Breast epithelium (tissue), 3 donors: Measurements from ENCODE around the gene HSF5.

Source experiments
- POLR2A ChIP-seq: fragments of 450-650 bp; IDR thresholded peaks from one replicate; pipeline ENCODE4 v1.6.1; 2016; ENCODE audit warnings: antibody characterized with exemption, mild to moderate bottlenecking, moderate library complexity
- POLR2AphosphoS5 ChIP-seq, 3 donors: sonication (generic); formaldehyde crosslinking; IDR thresholded peaks; one replicate each; pipeline ENCODE4 v1.6.1; 2017; ENCODE audit warnings: antibody characterized with exemption in 3 of 3
- TF ChIP-seq, protein P1 (sequence below), 3 donors: fragments of 450-650 bp; IDR thresholded peaks; one replicate each; pipeline ENCODE4 v1.5.1; 2016 to 2017; ENCODE audit warnings: antibody characterized with exemption in 3 of 3, mild to moderate bottlenecking in 3 of 3, moderate library complexity in 3 of 3

DNA sequence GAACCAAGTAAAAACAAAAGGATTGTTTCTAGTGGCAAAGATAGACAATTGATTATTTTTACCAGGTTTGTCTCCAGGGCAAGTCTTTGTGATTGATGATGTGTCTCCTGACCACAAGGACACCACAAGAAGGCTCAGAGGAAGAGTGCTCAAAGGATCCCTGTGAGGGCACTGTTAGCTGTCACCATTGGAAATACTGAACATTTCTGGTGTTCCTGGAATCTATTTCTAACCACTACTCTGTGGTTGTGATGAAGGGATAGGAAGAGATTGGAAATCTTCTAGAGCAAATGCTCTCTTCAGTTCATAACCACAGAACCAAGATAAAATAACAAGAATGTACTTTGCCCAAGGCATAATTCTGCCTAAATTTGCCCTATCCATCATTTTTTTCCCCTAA is 86.2 kb downstream of the HSF5 start:
- TF ChIP-seq POLR2A = no peak
- no peak for TF ChIP-seq POLR2AphosphoS5 (IDR thresholded peaks at IDR 0.05)
- TF ChIP-seq, protein P1, sequence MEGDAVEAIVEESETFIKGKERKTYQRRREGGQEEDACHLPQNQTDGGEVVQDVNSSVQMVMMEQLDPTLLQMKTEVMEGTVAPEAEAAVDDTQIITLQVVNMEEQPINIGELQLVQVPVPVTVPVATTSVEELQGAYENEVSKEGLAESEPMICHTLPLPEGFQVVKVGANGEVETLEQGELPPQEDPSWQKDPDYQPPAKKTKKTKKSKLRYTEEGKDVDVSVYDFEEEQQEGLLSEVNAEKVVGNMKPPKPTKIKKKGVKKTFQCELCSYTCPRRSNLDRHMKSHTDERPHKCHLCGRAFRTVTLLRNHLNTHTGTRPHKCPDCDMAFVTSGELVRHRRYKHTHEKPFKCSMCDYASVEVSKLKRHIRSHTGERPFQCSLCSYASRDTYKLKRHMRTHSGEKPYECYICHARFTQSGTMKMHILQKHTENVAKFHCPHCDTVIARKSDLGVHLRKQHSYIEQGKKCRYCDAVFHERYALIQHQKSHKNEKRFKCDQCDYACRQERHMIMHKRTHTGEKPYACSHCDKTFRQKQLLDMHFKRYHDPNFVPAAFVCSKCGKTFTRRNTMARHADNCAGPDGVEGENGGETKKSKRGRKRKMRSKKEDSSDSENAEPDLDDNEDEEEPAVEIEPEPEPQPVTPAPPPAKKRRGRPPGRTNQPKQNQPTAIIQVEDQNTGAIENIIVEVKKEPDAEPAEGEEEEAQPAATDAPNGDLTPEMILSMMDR (IDR thresholded peaks at IDR 0.05) = no peak
